Vagina (tissue), 2 donors: Measurements from ENCODE around the gene FOXF2.

Source experiments
- CTCF ChIP-seq, 3 experiments: fragments of 450-650 bp in 2 of 3; fragments of 200-600 bp in 1 of 3; sonication (generic) in 1 of 3; IDR thresholded peaks; one replicate each; pipeline ENCODE4 v1.5.1; 2017 to 2019; ENCODE audit warnings: antibody characterized with exemption in 3 of 3, mild to moderate bottlenecking in 2 of 3, moderate library complexity in 2 of 3
- POLR2A ChIP-seq, 2 donors: fragments of 450-650 bp; IDR thresholded peaks; one replicate each; pipeline ENCODE4 v1.6.1; 2017; ENCODE audit warnings: antibody characterized with exemption in 2 of 2, mild to moderate bottlenecking in 2 of 2, moderate library complexity in 2 of 2
- POLR2AphosphoS5 ChIP-seq, 2 donors: sonication (generic); formaldehyde crosslinking; IDR thresholded peaks; one replicate each; pipeline ENCODE4 v1.9.0; 2017; ENCODE audit warnings: antibody characterized with exemption in 2 of 2, mild to moderate bottlenecking in 2 of 2, low read depth in 1 of 2; ENCODE audit not compliant: insufficient read depth in 1 of 2

- TF ChIP-seq CTCF (IDR thresholded peaks at IDR 0.05), result no peak
- TF ChIP-seq POLR2A (IDR thresholded peaks at IDR 0.05), result no peak
- TF ChIP-seq POLR2AphosphoS5 (IDR thresholded peaks at IDR 0.05; ENCODE audit: insufficient read depth in 1 of 2, low read depth in 1 of 2), result no peak
Measured at GRCh38 chr6:1362643-1363042, 26.7 kb upstream of the FOXF2 start.
